B cell (primary cell): ENCODE data around the gene STX18.

ENCODE experiments used
- EZH2 ChIP-seq: IDR thresholded peaks from 2 replicates; pipeline ENCODE4 v1.6.1; 2012; ENCODE audit warnings: borderline replicate concordance, low read depth, mild to moderate bottlenecking, moderate library complexity, low read length; ENCODE audit not compliant: insufficient read depth, poor library complexity, severe bottlenecking
- TF ChIP-seq, protein P1 (sequence below): fragments of 200-600 bp; IDR thresholded peaks from one replicate; pipeline ENCODE4 v1.8.0; 2022; ENCODE audit warnings: antibody characterized with exemption, mild to moderate bottlenecking

GRCh38 chr4:4430492-4431195 is 111.2 kb downstream of the STX18 start:
- TF ChIP-seq, protein P1, sequence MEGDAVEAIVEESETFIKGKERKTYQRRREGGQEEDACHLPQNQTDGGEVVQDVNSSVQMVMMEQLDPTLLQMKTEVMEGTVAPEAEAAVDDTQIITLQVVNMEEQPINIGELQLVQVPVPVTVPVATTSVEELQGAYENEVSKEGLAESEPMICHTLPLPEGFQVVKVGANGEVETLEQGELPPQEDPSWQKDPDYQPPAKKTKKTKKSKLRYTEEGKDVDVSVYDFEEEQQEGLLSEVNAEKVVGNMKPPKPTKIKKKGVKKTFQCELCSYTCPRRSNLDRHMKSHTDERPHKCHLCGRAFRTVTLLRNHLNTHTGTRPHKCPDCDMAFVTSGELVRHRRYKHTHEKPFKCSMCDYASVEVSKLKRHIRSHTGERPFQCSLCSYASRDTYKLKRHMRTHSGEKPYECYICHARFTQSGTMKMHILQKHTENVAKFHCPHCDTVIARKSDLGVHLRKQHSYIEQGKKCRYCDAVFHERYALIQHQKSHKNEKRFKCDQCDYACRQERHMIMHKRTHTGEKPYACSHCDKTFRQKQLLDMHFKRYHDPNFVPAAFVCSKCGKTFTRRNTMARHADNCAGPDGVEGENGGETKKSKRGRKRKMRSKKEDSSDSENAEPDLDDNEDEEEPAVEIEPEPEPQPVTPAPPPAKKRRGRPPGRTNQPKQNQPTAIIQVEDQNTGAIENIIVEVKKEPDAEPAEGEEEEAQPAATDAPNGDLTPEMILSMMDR = peak; percentile 57
- TF ChIP-seq EZH2 = no peak
